Stimulated activated CD4-positive, alpha-beta T cell treated with anti-CD3 and anti-CD28 coated beads, TNF-alpha, amount 100 ng/mL, for 1 hour (primary cell): Measurements from ENCODE around the gene HAUS7.

ENCODE experiments used
- DNase-seq, 3 donors: peaks; one replicate each; pipeline ENCODE4 v3.0.0-alpha.2; 2020; ENCODE audit warnings: low read depth in 3 of 3, low spot score in 1 of 3

HAUS7 gene

DNA sequence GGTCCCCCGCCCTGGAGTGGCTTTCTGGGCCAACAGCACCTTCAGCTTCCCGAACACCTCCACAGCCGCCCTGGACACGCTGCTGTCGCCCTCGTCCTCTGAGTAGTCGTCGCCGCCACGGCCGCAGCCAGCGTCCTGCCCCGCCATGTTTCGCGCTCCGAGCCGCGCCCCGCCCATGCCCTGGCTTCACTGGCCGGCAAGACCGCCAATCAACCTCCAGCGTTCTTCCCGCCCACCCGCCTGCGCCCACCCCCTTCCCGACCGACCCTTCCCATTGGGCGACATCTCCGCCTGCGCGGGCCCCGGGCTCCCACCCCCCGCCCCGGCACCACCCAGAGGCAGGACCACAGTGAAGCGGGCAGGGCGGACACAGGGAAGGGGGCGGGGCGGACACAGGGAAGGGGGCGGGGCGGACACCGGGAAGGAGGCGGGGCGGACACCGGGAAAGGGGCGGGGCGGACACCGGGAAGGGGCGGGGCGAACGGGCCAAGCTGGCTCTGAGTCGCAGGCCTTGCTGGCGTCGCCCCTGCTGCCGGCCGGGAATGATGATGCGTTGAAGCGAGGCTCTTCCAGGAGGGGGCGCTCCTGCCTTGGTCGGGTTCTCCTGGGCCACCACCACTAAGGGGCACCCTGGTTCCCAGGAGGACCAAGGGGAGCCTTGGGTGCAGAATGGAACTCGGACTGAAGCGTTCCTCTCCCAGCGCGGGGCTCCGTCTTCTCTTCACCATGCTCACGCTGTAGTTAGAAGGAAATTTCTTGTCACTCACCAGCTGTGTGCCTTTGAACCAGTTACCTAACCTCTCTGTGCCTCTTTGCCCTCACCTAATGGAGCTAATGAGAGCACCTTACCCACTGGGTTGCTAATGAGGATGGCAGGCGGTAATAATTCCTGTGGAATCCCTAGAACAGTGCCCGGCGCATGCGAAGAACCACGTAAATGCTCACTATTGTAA lies at the start of gene HAUS7:
Gene HAUS7 (minus strand): TSS at position 166 of the 953 bp plus-strand sequence. CDS start 19 bp downstream, at position 147.
- peak; percentile 72 to 81 (median 77) for DNase-seq

- DNase-seq = no peak
Observed at GRCh38 chrX:153519569-153520286, 49.4 kb upstream of the HAUS7 start.

DNA sequence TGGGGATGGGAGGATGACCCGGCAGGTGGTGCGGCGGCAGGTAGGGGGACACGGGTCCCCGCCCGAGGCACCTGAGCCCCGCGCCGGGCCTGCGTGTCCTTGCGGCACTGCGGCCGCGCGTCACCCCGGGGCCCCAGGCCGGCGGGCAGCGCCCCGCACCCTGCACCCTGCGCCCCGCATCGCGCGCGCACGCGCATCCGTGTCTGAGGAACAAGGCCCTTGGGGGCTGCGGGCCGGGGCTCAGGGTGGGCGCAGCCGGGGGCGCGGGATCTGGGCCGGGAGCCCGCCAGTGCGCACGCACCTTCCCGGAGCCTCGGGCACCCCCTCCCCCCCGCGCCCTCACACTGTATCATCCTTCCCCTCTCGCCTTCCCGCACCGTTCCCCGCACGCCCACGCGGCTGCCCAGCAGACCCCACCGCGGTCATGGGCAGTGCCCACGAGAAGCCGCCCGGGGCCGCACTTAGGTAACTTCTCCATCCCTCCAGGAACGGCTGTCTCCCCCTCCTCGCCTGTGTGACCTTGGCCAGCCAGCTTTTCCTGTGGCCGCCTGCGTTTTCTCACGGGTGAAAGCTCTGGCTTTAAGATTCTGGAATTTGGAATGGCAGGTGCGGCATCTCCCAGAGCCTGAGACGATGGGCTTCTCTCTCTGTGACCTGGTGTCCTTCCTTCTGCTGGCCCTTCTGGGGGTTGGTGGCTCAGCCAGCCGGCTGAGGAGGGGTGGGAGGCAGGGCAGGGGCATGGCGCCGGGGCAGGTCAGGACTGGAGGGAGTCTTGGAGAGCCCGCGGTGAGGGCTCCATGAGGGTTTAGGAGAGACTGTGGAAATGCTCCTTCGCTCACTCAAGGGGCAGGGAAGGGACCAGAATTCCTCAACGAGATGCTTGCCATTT lies 47.8 kb upstream of the HAUS7 start:
- DNase-seq = no peak

- DNase-seq = no peak
Observed at GRCh38 chrX:153517423-153517822, 47.0 kb upstream of the HAUS7 start, which contains the start of gene ATP2B3. Gene ATP2B3, plus strand, starts transcription at chrX:153517642. Its CDS starts 18,606 bp downstream, at chrX:153536248.

- no peak for DNase-seq
Observed at GRCh38 chrX:153516073-153516472, 45.7 kb upstream of the HAUS7 start.

- DNase-seq = no peak
Observed at GRCh38 chrX:153515435-153515834, 45.1 kb upstream of the HAUS7 start.

GRCh38 chrX:153514259-153514658 lies 43.9 kb upstream of the HAUS7 start:
- no peak for DNase-seq

GRCh38 chrX:153513265-153513664 lies 42.9 kb upstream of the HAUS7 start:
- DNase-seq = no peak

DNA sequence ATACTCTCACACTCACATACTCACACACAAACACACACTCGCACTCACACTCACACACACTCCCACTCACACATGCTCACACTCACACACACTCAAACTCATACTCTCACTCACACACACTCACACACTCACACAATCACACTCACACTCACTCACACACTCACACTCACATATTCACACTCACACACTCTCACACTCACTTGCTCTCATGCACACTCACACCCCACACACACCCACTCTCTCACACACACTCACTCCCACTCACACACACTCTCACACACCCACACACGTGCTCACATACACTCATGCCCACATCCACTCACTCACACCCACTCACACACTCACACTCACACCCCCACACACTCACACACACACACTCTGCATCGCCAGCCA lies 42.1 kb upstream of the HAUS7 start:
- DNase-seq = no peak

GRCh38 chrX:153511784-153512500 lies 41.6 kb upstream of the HAUS7 start:
- no peak for DNase-seq

- no peak for DNase-seq
Observed at GRCh38 chrX:153510383-153510782, 40.0 kb upstream of the HAUS7 start.

GRCh38 chrX:153509592-153509991 lies 39.2 kb upstream of the HAUS7 start:
- DNase-seq = no peak

- DNase-seq = peak; percentile 51 to 76 (median 73)
Observed at GRCh38 chrX:153507484-153508178, 37.3 kb upstream of the HAUS7 start.

DNA sequence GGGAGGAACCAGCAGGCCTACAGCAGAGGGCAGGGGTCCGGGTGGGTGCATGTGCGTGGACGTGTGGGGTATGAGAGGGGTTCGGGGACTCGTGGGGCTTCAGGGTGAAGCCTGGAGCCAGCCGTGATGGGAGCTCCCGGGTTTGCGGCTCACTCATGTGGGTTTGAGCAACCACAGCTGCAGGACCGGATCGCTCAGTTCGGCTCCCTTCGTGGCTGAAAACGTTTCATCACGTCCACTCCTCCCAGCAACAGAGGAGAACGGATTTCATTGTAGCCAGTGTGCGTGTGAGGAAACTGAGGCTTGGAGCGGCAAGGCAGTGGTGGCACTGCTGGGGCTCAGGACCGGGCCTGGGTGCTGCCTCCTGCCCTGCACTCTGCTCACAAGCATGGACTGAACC lies 35.0 kb upstream of the HAUS7 start:
- DNase-seq = no peak

- no peak for DNase-seq
Observed at GRCh38 chrX:153504445-153505016, 34.2 kb upstream of the HAUS7 start.

DNA sequence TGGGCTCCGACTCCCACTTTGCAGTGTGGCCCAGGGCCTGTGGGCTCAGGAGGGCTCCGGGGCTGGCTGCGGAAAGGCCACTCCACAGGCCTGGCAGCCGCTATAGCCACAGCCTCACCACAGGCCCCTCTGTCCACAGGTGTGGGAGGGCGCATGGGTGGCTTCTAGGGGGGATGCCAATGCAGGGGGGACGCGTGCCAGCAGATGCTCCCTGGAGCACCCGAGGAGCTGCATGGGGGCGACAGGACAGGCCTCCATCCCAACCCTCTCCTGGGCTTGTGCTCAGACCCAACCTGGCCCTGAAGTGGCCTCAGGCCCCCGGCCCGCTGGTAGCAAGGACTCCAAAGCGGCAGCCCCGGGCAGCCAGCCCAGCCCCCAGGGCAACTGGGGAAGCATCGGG lies 32.4 kb upstream of the HAUS7 start:
- no peak for DNase-seq

DNA sequence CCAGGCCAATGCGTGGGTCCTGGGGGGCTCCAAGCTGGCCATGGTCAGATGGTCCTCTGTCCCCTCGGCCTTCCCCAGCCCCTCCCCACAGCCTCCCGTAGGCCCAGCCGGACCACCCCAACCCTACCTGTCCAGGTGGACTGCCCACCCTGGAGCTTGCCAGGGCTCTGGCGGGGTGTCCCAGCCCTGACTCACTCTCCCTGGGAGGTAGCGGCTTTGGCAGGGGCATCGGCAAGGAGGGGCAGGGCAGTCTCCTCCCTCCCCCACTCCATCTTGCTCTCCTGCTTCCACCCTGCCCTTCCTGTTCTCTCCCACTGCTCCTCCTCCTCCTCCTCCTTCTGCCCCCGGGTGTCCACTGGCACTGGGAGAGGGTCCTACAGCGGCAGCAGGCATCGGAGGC lies 31.8 kb upstream of the HAUS7 start:
- DNase-seq = no peak

- no peak for DNase-seq
Observed at GRCh38 chrX:153501530-153501929, 31.2 kb upstream of the HAUS7 start.

DNA sequence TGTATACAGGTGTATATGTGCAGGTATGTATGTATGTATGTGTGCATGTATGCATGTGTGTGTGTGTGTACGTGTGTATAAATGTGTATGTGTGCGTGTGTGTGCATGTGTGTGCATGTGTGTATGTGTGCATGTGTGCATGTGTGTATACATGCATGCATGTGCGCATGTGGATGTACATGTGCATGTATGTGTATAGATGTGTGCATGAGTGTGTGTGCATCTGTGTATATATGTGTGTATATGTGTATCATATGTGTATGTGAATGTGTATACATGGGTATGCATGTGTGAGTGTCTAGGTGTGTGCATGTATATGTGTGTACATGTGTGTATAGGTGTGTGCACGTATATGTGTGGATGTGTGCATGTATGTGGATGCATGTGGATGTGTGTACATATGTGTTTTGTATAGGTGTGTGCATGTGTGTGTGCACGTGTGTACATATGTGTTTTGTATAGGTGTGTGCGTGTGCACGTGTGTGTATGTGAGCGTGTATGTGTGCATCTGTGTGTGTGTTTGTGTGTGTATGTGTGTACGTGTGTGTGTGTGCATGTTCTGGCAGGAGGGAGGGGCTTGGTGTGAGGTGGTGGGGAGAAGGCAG lies 30.4 kb upstream of the HAUS7 start:
- no peak for DNase-seq
